SKM-1 treated with dmso at 0.1 percent for 144 hours (cell line): ENCODE results near the gene CLNK.
"Not testable (repeated sequence)": the region's sequence is repeated elsewhere in the genome, so short reads cannot be mapped to it uniquely, and the experiment has no call there.

Experiments
- DNase-seq: peaks from one replicate; lab custom pipeline; 2025; ENCODE audit not compliant: unreplicated experiment; lab: John Stamatoyannopoulos, UW

Gene CLNK

GRCh38 chr4:10614926-10615325, 69.6 kb downstream of the CLNK start:
- not testable (repeated sequence) for DNase-seq

GRCh38 chr4:10613926-10614478, 70.6 kb downstream of the CLNK start:
- DNase-seq: no peak

- DNase-seq: no peak
Observed at GRCh38 chr4:10612476-10612875, 72.1 kb downstream of the CLNK start.

- no peak for DNase-seq
Observed at GRCh38 chr4:10611673-10612072, 72.9 kb downstream of the CLNK start.

- DNase-seq: no peak
Observed at GRCh38 chr4:10608501-10609219, 75.9 kb downstream of the CLNK start.

- no peak for DNase-seq
Observed at GRCh38 chr4:10607206-10607605, 77.4 kb downstream of the CLNK start.

GRCh38 chr4:10606483-10607155, 77.9 kb downstream of the CLNK start:
- DNase-seq: no peak

GRCh38 chr4:10605746-10606482, 78.7 kb downstream of the CLNK start:
- no peak for DNase-seq

GRCh38 chr4:10605031-10605430, 79.5 kb downstream of the CLNK start:
- DNase-seq: no peak

- no peak for DNase-seq
Observed at GRCh38 chr4:10599574-10599973, 85.0 kb downstream of the CLNK start.

- DNase-seq: no peak
Observed at GRCh38 chr4:10598829-10599228, 85.7 kb downstream of the CLNK start.

- DNase-seq: no peak
Observed at GRCh38 chr4:10596586-10597290, 87.8 kb downstream of the CLNK start.

GRCh38 chr4:10593130-10593529, 91.4 kb downstream of the CLNK start:
- DNase-seq: no peak

- DNase-seq: no peak
Observed at GRCh38 chr4:10590896-10591295, 93.7 kb downstream of the CLNK start.

GRCh38 chr4:10589799-10590198, 94.8 kb downstream of the CLNK start:
- no peak for DNase-seq

- no peak for DNase-seq
Observed at GRCh38 chr4:10589321-10589720, 95.2 kb downstream of the CLNK start.

GRCh38 chr4:10587697-10588096, 96.9 kb downstream of the CLNK start:
- DNase-seq: no peak

GRCh38 chr4:10587296-10587695, 97.3 kb downstream of the CLNK start:
- DNase-seq: no peak

GRCh38 chr4:10584042-10584441, 100.5 kb downstream of the CLNK start:
- no peak for DNase-seq

GRCh38 chr4:10582951-10583350, 101.6 kb downstream of the CLNK start:
- DNase-seq: no peak

GRCh38 chr4:10582059-10582686, 102.4 kb downstream of the CLNK start:
- peak; percentile 35 for DNase-seq
